ENCODE results near the gene GPX6. TPM values are rescaled to one million over a fixed set of nuclear protein-coding genes. Genes with fewer than 3 reads are reported as not detected.

Gene GPX6
- total RNA-seq, 2 donors from 2014 or later, result not detected

- peak; percentile 22 for DNase-seq
- no peaks in the 10 kb centered on the region for H3K36me3 ChIP-seq (ENCODE audit: control insufficient read depth, insufficient read depth, low read length)
- no peaks in the 10 kb centered on the region for H3K27me3 ChIP-seq (ENCODE audit: control insufficient read depth, insufficient read depth, low read length, poor library complexity, severe bottlenecking)
- no peak overlapping the region for H3K4me3 ChIP-seq (ENCODE audit: low read length)
- Mint-ChIP-seq H3K27ac (no peak overlapping the region), H3K4me3 (no peak overlapping the region), H3K27me3 (ENCODE audit: insufficient read depth) (peaks cover 2% of the 10 kb centered on the region), H3K36me3 (ENCODE audit: low read depth) (no peaks in the 10 kb centered on the region), H3K4me1 (peaks cover 10% of the 10 kb centered on the region), H3K9me3 (peaks cover 2% of the 10 kb centered on the region)
- H3K4me1 ChIP-seq (ENCODE audit: control insufficient read depth, insufficient read depth, low read length), result peaks cover 5% of the 10 kb centered on the region
- TF ChIP-seq CTCF (conservative IDR thresholded peaks at IDR 0.05), result peak; percentile 36
- WGBS, 2 experiments (ENCODE audit: insufficient coverage in 1 of 2, insufficient read length in 1 of 2), result 81% methylated on average over 2 of the region's 2 CpGs; no CpG with 5 or more reads in 1 of the 2 experiments
- H3K9ac ChIP-seq (ENCODE audit: extremely low read depth, low read length, poor library complexity, severe bottlenecking), result no peak overlapping the region
- no peaks in the 10 kb centered on the region for H3K9me3 ChIP-seq (ENCODE audit: control insufficient read depth, low read length)
- no peak overlapping the region for H3K27ac ChIP-seq (ENCODE audit: low read depth, low read length)
These were observed 19.4 kb downstream of the GPX6 start for GRCh38 chr6:28496099-28496779.

DNA sequence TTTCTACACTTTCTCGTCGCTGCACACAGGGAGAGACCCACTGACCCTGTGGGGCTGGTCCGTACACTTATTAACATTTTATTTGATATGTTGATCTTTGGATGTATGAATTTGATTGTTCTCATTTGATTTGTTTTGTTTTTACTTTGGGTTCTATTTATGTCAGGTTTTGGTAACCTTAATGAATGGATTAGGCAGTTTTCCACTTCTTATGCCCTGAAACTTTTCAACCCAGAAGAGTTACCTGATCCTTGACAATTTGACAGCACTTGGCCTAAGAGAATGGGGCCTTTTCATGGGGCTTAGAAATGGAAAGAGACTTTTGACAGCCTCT, 23.6 kb downstream of the GPX6 start:
- no peak overlapping the region for H3K9ac ChIP-seq (ENCODE audit: extremely low read depth, low read length, poor library complexity, severe bottlenecking)
- H3K27ac Mint-ChIP-seq, result no peak overlapping the region
- H3K9me3 Mint-ChIP-seq, result no peaks in the 10 kb centered on the region
- no peaks in the 10 kb centered on the region for H3K27me3 ChIP-seq (ENCODE audit: control insufficient read depth, insufficient read depth, low read length, poor library complexity, severe bottlenecking)
- no peaks in the 10 kb centered on the region for H3K36me3 ChIP-seq (ENCODE audit: control insufficient read depth, insufficient read depth, low read length)
- no peak for TF ChIP-seq CTCF (conservative IDR thresholded peaks at IDR 0.05)
- no peak for DNase-seq
- peaks cover 6% of the 10 kb centered on the region for H3K27me3 Mint-ChIP-seq (ENCODE audit: insufficient read depth)
- peaks cover 12% of the 10 kb centered on the region for H3K4me1 Mint-ChIP-seq
- H3K27ac ChIP-seq (ENCODE audit: low read depth, low read length), result no peak overlapping the region
- H3K4me3 ChIP-seq (ENCODE audit: low read length), result no peak overlapping the region
- no peaks in the 10 kb centered on the region for H3K9me3 ChIP-seq (ENCODE audit: control insufficient read depth, low read length)
- H3K4me3 Mint-ChIP-seq, result peak overlapping the region; percentile 53
- 84% methylated on average over 3 of the region's 3 CpGs; no CpG with 5 or more reads in 1 of the 2 experiments for WGBS, 2 experiments (ENCODE audit: insufficient coverage in 1 of 2, insufficient read length in 1 of 2)
- H3K36me3 Mint-ChIP-seq (ENCODE audit: low read depth), result no peaks in the 10 kb centered on the region
- H3K4me1 ChIP-seq (ENCODE audit: control insufficient read depth, insufficient read depth, low read length), result no peaks in the 10 kb centered on the region

GRCh38 chr6:28490205-28490890, 25.2 kb downstream of the GPX6 start:
- WGBS, 2 experiments (ENCODE audit: insufficient coverage in 1 of 2, insufficient read length in 1 of 2), result 23 to 26% methylated on average over 14 to 23 of the region's 23 CpGs

More at GRCh38 chr6:28490205-28490890, 25.2 kb downstream of the GPX6 start:
- H3K4me1 ChIP-seq (ENCODE audit: control insufficient read depth, insufficient read depth, low read length), result no peaks in the 10 kb centered on the region
- Mint-ChIP-seq H3K27ac (peak overlapping the region; percentile 97), H3K9me3 (no peaks in the 10 kb centered on the region), H3K4me1 (peaks cover 12% of the 10 kb centered on the region), H3K36me3 (ENCODE audit: low read depth) (no peaks in the 10 kb centered on the region), H3K27me3 (ENCODE audit: insufficient read depth) (peaks cover 11% of the 10 kb centered on the region), H3K4me3 (peak overlapping the region; percentile 83)
- no peaks in the 10 kb centered on the region for H3K27me3 ChIP-seq (ENCODE audit: control insufficient read depth, insufficient read depth, low read length, poor library complexity, severe bottlenecking)
- TF ChIP-seq CTCF (conservative IDR thresholded peaks at IDR 0.05), result no peak
- H3K9me3 ChIP-seq (ENCODE audit: control insufficient read depth, low read length), result no peaks in the 10 kb centered on the region
- peak overlapping the region; percentile 90 for H3K4me3 ChIP-seq (ENCODE audit: low read length)
- no peaks in the 10 kb centered on the region for H3K36me3 ChIP-seq (ENCODE audit: control insufficient read depth, insufficient read depth, low read length)
- H3K27ac ChIP-seq (ENCODE audit: low read depth, low read length), result no peak overlapping the region
- DNase-seq, result no peak
- H3K9ac ChIP-seq (ENCODE audit: extremely low read depth, low read length, poor library complexity, severe bottlenecking), result peak overlapping the region; percentile 94

All from endodermal cell (in vitro differentiated cells).